Muscle of back (tissue), 11 donors: ENCODE measurements around the gene SDHB. TPM values are rescaled to one million over a fixed set of nuclear protein-coding genes. Genes with fewer than 3 reads are reported as not detected.
A peak's percentile ranks its signal among the peaks of the same experiment; 100 is the strongest.
"Not testable (repeated sequence)": the region's sequence is repeated elsewhere in the genome, so short reads cannot be mapped to it uniquely, and the experiment has no call there.

Experiments
- DNase-seq, 3 donors: peaks; one replicate each; pipeline versions ENCODE4 v3.0.0 to v3.0.0-alpha.2; 2013
- polyA plus RNA-seq, 10 donors: library from polyadenylated mRNA; unstranded; fragments of 120-200 nt; gene quantifications; one replicate each; pipeline ENCODE4 v1.2.1, GENCODE V29; 2013; ENCODE audit not compliant: insufficient read length in 10 of 10

Gene SDHB
- polyA plus RNA-seq, 10 donors = 84.0 to 146 (median 122) TPM

DNA sequence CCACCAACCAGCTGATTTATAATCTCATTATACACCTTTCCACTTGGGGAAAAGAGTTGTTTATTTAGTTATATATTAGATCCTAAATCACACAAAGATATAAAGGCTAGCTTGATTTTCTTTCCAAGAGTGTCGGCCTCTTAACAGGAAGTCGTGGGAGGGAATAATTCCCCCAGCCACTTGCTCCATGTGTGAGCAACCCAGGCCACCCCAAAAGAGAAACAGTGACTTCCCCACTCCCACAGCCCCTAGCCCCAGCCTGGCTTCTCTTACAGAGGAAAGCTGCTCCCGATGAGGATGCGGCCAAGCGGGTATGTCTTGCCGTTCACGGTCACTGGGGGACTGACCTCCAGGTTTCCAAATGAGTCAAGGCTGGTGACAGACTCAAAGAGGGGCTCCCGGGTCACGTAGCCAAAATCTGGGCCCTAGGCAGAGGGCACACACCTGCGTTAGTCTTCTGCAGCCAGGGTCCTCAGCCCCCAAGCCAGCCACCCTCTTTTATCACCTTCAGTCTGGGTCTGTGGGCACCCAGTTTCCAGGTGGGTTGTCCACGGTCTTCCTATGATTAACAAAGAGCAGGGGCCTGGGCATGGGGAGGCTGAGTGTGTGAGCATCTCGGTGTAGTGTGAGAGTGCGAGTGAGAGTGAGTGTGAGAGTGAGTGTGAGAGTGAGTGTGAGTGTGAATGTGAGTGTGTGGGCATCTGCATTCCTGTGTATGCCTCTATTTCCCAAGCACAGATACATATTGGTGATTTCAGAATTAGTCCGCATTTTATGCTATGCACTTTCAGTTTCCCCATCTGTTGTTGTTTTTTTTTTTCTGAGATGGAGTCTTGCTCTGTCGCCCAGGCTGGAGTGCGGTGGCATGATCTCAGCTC, 25.4 kb upstream of the SDHB start:
- no peak for DNase-seq

GRCh38 chr1:17075470-17076255, 21.8 kb upstream of the SDHB start:
- DNase-seq = no peak

DNA sequence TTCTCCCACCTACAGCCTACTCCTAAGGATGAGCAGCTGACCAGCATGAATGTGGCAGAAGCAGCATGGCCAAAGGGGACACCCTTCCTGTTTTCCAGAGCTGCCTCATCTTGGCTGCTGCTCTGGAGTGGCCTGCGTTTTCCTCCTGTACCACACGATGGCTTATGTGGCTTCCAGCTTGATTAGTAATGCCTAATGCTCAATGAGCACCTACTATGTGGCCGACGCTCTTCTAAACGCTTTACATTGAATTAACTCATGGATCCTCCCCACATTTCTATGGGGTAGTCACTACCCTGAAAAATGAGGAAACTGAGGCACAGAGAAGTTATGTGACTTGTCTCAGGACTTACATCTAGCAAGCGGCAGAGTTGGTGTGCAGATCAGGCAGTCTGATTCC, 18.0 kb upstream of the SDHB start:
- no peak for DNase-seq

DNA sequence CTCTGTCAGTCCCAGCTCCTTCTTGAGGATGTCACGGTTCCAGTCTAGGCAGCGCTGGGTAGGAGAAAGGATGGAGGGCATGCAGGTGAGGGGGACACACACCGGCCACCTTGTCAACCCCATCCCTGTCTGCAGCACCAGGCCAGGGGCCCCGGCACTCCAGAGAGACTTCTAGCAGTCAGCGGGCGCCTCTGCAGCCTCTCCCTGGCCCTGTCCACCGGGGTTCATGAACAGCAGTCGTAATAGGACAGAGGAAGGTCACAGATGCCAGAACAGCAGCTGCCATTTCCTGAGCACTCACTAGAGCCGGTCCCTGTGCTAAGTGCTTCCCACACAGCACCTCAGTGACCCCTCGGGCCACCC, 16.3 kb upstream of the SDHB start:
- no peak for DNase-seq

- no peak for DNase-seq
Observed at GRCh38 chr1:17069452-17070162, 15.8 kb upstream of the SDHB start.

DNA sequence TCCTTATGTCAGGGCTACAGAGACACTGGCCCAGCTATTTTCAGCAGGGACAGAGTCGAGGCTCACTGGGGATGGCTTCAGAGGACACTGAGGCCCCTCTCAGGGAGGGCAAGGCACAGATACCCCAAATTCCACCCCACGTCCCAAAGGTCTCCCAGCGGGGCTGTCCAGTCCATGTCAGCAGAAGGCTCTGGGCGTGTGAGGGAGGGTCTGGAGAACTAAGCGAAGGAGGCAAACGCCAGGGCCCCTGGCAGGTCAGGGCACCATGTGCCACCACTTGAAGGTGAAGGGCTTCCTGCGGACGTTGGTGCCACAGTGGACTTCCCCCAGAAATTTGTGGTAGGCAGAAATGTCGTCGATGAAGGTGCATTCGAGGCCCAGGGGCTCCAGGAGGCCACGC, 15.0 kb upstream of the SDHB start:
- DNase-seq = no peak

GRCh38 chr1:17067465-17068240, 13.8 kb upstream of the SDHB start:
- no peak for DNase-seq

GRCh38 chr1:17067069-17067426, 13.2 kb upstream of the SDHB start:
- no peak for DNase-seq

- DNase-seq = no peak
Observed at GRCh38 chr1:17066361-17067068, 12.7 kb upstream of the SDHB start.

DNA sequence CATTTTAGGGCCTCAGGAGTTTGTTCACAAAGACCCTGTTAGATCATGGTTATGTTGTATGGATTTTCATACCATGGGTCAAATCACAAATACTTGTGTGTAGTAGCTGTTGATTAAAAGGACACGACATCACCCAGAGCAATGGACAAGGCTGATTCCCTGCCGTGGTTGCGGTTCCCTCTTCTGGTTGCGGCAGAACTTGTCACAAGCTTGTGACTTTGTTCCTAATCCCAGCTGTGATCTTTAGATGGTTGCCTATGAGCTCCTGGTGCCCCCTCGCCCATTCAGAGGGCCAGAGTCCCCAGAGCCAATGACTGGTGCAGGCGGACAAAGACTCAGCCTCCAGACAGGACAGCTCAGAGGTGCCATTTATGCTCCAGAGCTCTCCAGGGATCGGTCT, 11.8 kb upstream of the SDHB start:
- no peak for DNase-seq

- DNase-seq = not testable (repeated sequence)
Observed at GRCh38 chr1:17062751-17063150, 8.9 kb upstream of the SDHB start.

- no peak for DNase-seq
Observed at GRCh38 chr1:17061892-17062291, 8.1 kb upstream of the SDHB start.

GRCh38 chr1:17061486-17061885, 7.7 kb upstream of the SDHB start:
- no peak for DNase-seq

DNA sequence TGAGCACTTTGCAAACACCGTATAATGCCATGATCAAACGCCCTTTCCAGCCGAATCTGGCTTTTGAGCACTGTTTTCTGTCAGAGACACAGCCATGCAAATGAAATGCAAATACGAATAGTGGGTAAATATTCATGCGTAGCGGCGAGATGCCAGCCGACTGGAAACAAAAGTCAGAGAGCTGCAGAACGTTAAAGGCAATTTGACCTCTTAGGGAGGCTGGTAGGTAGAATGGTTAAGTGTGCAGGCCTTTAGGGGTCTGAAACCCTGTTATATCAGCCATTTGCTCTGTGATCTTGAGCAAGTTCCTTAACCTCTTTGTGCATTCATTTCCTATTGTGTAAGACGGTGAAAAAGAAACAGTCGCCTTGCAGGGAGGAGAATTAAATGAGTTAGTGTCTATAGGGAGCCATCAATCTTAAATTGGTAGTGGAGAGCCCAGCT, 6.5 kb upstream of the SDHB start:
- no peak for DNase-seq

DNA sequence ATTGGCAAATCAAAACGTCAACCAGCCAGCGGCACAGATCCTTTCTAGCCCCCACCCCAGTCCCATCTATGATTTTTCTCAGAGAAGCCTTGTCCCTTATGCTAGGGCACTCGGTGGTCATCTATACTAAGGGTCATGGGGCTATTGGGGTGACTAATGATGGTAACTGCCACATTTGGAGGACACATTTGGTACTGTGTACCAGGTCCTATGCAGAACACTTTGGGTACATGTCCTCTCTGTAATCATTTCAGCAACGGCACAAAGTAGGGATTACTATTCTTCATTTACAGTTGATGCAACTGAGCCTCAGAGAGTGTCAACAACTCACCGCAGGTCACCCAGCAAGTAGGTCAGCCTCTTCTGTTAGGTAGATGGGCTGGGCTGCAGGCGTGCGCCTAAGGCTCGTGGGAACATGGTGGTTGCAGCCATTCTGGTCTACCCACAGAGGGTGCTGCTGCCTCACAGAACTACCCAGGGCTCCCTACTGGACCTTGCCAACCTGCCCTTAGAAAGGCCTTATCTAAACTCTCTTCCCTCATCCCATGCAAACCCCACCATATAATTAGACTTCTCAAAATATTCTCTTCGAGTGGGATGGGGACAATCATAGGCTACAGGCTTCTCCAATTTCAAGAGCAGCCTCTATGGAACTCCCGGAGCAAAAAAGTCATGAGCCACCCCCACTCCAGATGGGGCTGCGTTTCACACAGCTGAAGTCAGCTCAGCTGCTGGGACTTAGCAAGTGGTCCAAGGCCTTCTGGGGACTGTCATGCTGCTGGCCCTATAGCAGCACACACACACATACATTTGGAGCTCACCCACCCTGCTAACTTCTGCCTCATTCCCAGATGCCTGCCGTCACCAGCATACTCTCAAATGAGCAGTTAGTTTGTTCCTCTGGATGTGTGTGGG, 5.8 kb upstream of the SDHB start:
- DNase-seq = peak; percentile 71 to 83 (median 72)

DNA sequence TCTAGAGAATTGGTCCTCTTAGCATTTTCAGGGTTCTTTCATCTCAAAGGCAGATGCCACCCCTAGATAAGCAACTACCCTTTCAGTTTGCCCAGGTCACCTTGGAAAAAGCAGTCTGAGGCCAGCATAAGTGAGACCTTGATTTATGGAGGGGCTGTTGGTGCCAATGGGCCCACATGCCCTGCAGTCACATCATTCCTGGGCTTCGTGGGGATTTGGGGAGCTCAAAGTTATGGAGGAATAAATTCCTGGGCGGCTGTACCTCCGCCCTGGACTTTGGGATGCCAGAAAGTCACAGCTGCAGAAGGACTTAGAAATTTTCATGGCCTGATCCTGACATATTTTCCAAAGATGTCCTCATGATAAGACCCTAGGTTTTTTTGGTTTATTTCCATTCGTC, 2.7 kb upstream of the SDHB start:
- peak in 1 of 3 donors; percentile 42 for DNase-seq

DNA sequence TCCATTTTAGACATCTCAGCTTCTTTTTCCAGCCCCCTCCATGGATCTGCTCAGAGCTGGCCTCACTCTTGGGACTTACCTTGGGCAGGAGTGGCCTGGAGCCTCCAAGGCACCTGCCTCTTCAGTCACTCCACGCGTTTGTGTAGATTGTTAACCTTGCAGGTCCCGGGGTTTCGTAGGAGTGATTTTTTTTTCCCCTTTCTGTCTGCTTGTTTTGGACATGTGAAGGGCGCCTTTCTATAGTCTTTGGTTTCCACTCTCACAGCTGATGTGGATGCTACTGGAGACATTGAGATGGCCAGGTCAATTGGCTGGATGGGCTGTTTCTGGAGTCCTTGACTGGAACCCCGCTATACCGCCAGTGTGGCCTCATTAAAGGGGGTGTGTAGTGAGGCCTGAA, 2.0 kb upstream of the SDHB start:
- no peak for DNase-seq

DNA sequence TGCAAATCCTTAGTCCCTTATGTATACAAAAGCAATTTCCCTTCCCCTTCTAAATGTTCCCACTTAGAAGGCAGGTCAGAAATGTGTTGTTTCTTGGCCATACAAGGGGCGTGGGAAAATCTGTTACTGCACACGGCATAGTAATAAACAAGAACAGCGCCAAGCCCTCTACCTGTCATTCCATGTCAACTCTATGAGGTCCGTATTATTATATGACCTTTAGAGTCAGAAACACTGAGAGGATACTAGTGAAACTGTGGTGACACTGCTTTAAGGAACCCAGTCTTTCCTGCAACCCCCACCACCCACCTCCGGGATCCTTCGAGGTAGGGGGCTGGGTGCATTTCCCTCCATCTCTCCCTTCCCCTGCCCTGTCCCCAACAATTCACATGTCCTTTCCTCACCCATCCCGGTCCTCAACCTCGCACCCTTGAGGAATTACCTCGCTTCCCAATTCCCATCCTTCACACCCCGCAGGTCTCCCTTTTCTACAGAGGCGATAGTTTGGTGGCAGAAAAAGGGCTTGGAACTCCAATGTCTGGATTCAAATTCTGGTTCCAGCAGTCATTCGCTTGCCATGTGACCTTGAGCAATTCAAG, 647 bp downstream of the SDHB start:
- DNase-seq = no peak

DNA sequence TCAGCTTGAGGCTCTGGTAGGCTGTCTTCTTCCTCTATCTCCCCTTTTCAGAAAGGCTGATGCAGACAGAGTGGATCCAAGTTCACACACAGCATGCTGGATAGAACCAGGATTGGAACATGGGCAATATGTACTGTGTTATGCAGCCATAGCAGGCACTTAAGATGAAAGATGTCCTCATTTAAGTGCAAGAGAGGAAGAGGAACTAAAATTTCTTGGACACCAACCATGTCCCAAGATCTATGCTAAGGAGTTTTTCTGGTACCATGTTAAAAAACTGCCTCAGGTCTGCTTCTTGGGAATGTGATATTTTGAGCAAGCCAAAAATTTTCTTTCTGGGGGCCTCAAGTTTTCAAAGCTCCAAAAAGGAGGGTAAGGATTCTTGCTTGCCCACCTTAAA, 1.2 kb downstream of the SDHB start:
- no peak for DNase-seq

DNA sequence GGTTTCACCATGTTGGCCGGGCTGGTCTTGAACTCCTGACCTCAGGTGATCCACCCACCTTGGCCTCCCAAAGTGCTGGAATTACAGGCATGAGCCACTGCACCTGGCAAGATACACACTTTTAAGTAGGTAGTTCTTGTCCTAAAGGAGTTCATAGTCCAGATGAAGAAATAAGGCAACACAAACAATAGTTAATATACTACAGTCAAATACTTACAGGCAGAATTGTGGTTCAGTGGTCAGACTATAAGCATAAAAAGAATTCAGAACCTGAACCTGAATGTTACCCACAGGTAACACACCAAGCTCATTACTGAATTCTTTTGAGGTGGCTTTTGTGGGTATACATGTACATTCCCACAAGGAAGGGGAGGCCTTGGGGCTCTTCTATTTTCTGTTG, 1.8 kb downstream of the SDHB start:
- DNase-seq = no peak
